NCI-H446 treated with DMSO at 0.1 percent for 48 hours (cell line): ENCODE data around the gene NEURL1B.

Source experiments
- DNase-seq: peaks from one replicate; lab custom pipeline; 2025; lab: John Stamatoyannopoulos, UW

The NEURL1B gene

GRCh38 chr5:172715931-172716682 is 75.0 kb downstream of the NEURL1B start:
- no peak for DNase-seq

- DNase-seq, result peak; percentile 39
Measured at GRCh38 chr5:172716796-172717313, 75.8 kb downstream of the NEURL1B start.

GRCh38 chr5:172717481-172718195 is 76.6 kb downstream of the NEURL1B start:
- no peak for DNase-seq

- DNase-seq, result no peak
Measured at GRCh38 chr5:172718527-172719114, 77.6 kb downstream of the NEURL1B start.

DNA sequence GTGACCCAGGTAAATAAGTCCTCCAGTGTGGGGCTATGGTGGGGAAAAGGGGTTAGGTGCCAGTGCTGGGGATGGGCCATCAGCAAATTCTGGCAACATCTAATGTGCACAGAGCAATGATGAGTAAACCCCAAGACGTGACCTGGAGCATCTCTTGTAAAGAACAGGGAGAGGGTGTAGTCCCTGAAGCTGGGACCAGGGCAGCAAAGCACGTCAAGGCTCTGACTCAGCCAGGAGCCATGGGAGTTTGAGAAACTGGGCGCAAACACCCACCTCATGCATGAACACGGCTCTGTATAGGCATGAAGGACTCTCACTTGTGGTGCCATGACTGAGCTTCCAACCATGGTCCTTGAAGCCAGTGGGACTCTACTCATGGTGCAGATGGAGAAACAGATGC is 78.1 kb downstream of the NEURL1B start:
- DNase-seq, result no peak

DNA sequence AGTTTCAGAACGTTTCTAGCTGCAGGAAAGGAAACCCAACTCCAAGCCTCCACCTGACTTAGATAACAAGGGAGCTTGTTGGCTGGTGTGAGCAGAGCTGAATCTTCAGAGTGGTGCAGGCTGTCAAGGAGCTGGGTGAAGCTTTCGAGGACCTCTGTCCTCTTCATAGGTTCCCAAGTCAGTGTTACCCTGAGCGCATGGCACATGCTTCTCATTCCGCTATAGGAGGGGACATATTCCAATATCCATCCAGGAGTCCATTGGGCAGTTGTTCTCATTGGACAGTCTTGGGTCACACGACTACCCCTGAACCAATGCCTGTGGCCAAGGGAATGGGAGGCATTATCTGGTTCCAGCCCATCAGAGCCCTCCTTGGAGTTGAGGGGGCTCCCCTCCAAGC is 79.6 kb downstream of the NEURL1B start:
- DNase-seq, result no peak

DNA sequence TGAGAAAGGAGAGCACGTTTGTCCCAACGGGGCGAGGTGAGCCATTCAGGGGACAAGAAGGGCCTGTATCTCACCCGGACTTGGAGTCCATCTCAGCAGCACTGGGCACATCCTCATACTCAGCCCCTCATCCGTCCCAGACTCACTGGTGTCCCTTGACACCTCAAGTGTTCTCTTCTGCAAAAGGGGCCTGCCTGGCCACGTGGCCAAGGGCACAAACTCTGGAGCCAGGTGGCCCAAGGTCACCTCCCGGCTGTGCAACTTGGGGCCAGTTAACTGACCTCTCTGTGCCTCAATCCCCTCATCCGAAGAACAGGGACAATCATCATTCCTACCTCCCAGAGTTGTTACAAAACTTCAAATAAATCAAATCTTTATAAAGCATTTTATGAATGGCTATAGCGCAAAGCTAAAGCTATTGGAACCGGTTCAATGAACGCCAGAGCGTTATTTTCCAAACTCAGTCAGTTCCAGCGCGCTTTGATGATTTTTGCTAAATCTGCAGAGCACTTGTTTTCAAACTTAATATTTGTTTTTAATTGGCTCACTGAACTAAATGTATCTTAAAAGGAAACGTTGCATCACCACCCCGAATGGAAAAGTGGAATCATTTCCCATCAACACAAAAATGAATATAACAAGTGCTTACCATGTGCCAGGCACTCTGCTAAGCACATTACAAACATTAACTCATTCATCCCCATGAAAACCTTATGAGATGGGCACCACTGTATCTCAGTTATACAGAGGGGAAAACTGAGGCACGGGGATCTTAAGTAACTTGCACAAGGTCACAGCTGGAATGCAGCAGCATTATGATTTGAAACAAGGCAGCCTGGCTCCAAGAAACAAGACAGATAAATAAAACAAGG is 80.6 kb downstream of the NEURL1B start:
- DNase-seq, result no peak

DNA sequence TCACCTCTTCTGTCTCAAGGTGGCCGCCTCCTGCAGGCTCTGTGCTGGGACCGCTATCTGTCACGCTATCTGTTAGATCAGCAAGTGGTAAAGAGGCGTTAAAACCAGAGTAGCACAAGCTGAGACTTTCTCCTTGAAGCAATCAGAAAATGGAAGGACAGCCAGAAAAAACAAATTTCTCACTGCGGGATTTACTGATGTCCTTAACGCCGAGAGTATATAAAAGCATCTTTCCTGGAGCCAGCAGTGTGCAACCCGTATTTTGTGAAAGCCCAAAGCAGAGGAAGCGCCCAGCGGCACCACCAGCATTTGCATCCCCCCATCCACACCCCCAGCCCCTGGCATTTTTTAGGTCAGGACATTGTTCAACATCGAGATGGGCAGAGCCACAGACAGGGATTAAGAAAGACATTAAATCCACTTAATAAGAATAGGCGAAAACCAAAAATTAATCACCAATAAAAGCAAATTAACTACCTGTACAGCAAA is 81.3 kb downstream of the NEURL1B start:
- DNase-seq, result no peak

GRCh38 chr5:172723508-172723907 is 82.4 kb downstream of the NEURL1B start:
- DNase-seq, result no peak

DNA sequence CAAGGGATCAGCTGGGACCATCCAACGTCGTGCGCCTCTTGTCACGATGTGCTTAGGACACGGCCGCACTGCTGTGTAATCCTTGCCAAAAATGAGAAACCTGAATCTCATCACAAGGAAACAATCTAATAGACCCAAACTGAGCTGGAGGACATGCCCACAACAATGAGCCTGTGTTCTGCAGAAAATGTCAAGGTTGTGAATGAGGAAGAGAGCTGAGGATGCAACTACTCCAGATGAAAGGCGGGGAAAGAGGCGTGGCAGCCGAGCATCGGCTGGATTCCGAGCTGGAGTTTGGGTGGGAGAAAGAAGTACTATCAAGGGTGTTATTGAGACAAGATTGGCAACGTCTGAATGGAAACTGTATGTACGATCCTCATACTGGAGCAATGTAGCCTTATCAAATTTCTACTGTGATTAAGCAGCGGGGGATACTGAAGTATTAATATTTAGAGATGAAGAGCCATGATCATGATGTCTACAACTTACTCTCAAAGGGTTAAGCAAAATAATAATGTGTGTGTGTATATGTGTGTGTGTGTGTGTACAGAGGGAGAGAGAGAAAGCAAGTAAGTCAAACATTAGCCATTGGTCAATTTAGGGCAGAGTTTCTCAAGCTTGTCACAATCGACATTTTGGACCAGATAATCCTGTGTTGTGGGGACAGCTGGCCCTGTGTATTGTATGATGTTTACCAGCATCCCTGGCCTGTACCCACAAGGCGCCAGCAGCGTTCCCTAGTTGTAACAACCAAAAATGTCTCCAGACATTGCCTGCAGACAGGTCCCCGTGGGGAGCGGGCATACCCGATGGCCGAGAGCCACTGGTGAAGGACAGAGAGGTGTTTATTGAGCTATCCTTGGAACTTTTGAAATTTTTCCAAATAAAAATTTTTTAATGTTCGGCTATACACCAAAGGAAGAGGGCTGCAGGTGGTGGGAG is 83.5 kb downstream of the NEURL1B start:
- DNase-seq, result no peak

- DNase-seq, result no peak
Measured at GRCh38 chr5:172725273-172725672, 84.2 kb downstream of the NEURL1B start.

- DNase-seq, result no peak
Measured at GRCh38 chr5:172725785-172726184, 84.7 kb downstream of the NEURL1B start.

DNA sequence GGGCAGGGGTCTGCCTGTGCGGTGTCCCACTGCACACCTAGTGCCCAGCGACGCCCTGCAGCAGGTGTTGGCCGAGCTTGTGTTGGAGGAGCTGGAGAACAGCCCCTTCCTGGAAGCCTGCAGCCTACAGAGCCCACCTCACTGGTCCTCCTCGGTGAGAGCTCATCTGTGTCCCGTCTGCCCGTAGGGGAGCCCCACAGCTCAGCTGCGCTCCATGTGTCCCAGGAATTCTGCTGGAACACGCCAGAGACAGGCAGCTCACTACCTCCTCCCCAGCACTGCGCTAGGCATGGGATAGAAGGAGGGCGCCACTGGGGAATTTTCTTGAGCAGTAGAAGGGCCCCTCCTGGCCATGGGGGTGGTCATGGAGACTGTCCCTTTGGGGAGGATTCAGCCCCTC is 85.9 kb downstream of the NEURL1B start:
- DNase-seq, result no peak

DNA sequence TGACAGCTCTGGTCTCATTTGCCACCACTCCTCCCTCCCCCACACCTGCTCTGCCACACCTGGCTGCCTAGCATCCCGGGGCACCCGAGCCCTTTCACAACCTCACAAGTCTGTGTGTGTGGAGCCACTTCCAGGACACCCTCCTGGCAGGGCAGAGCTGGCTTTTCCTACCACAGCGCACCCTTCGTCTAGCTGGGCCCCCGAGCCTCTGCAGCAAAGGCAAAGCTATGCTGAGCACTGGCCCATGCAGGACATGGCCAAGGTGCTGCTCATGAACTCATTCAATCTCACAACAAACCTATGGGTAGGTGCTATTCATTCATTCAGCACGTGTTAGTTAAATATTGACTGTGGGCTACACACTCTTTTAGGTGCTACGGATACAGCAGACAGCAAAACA is 86.5 kb downstream of the NEURL1B start:
- no peak for DNase-seq

- DNase-seq, result no peak
Measured at GRCh38 chr5:172728481-172729241, 87.6 kb downstream of the NEURL1B start.

GRCh38 chr5:172729588-172729987 is 88.5 kb downstream of the NEURL1B start:
- no peak for DNase-seq

DNA sequence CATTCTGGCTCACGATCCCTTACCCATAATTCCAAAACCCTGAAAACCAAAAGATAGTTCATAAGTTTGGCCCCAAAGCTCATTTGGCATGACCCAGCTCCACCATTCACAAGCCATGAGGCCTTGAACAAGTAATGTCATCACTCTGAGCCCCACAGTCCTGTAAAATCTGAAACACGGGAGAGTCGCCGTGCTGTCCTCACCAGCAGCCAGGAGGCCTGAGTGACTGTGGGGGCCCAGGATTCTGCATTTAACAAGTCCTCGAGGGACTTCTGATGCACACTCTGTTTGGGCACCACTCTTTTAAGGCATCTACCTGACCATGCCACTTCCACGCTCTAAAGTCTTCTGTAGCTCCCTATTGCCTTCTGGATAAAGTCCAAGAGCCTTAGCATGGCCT is 89.2 kb downstream of the NEURL1B start:
- no peak for DNase-seq

GRCh38 chr5:172730981-172731679 is 90.1 kb downstream of the NEURL1B start:
- no peak for DNase-seq

GRCh38 chr5:172731680-172732074 is 90.6 kb downstream of the NEURL1B start:
- no peak for DNase-seq
